Esophagus muscularis mucosa (tissue), 4 donors: Measurements from ENCODE around the gene C1orf185. TPM values are rescaled to one million over a fixed set of nuclear protein-coding genes. Genes with fewer than 3 reads are reported as not detected.

Source experiments
- DNase-seq: peaks from one replicate; pipeline ENCODE4 v3.0.0-alpha.2; 2017; ENCODE audit errors: extremely low spot score
- H3K27ac ChIP-seq, 4 donors: fragments of 200-600 bp; sonication (generic); replicated peaks in 1 of 4; 1 replicate in 3 of 4; 2 replicates in 1 of 4; pipeline ENCODE4 v1.5.1; 2016 to 2019; ENCODE audit warnings: mild to moderate bottlenecking in 1 of 4
- H3K27me3 ChIP-seq, 4 donors: fragments of 200-600 bp; sonication (generic); one replicate each; pipeline versions ENCODE4 v1.5.1 to v1.6.0; 2016 to 2019
- H3K36me3 ChIP-seq, 4 donors: fragments of 200-600 bp; sonication (generic); one replicate each; pipeline ENCODE4 v1.5.1; 2016 to 2019
- H3K4me1 ChIP-seq, 4 donors: fragments of 200-600 bp; sonication (generic); one replicate each; pipeline ENCODE4 v1.5.1; 2016 to 2019
- H3K4me3 ChIP-seq, 4 donors: fragments of 200-600 bp; sonication (generic); 1 replicate in 2 of 4; 2 replicates in 2 of 4; pipeline ENCODE4 v1.5.1; 2016 to 2019; ENCODE audit warnings: mild to moderate bottlenecking in 4 of 4, moderate library complexity in 1 of 4
- H3K9me3 ChIP-seq, 4 donors: fragments of 200-600 bp; sonication (generic); 1 replicate in 3 of 4; 2 replicates in 1 of 4; pipeline ENCODE4 v1.5.1; 2016 to 2019
- EP300 ChIP-seq: sonication (generic); formaldehyde crosslinking; IDR thresholded peaks from one replicate; pipeline ENCODE4 v1.6.1; 2017; ENCODE audit warnings: antibody characterized with exemption
- POLR2A ChIP-seq: fragments of 450-650 bp; IDR thresholded peaks from one replicate; pipeline ENCODE4 v1.6.1; 2017; ENCODE audit warnings: antibody characterized with exemption, moderate library complexity, mild to moderate bottlenecking, low read depth
- POLR2AphosphoS5 ChIP-seq, 2 donors: sonication (generic); formaldehyde crosslinking; IDR thresholded peaks; one replicate each; pipeline ENCODE4 v1.6.1; 2017; ENCODE audit warnings: antibody characterized with exemption in 2 of 2
- WGBS: methylation state at CpG from one replicate; pipeline ENCODE4 v1.1.5; 2018; 5-methylcytosine and 5-hydroxymethylcytosine counted together
- intact Hi-C: fragments of 100-400 bp; cut with DNase I; formaldehyde crosslinking; loops from one replicate; pipeline ENCODE4 v1.15.1; 2023
- total RNA-seq, 4 donors: library from RNA; depleted of rRNA; stranded (reverse); fragments of >200 nt; gene quantifications; one replicate each; pipeline versions ENCODE4 v1.1.0 to v1.2.1, GENCODE V29; 2016
- TF ChIP-seq, protein P1 (sequence below), 3 experiments: fragments of 200-600 bp in 2 of 3; fragments of 450-650 bp in 1 of 3; sonication (generic) in 2 of 3; IDR thresholded peaks; one replicate each; pipeline ENCODE4 v1.5.1; 2017 to 2019; ENCODE audit warnings: antibody characterized with exemption in 3 of 3, mild to moderate bottlenecking in 2 of 3, moderate library complexity in 1 of 3

The C1orf185 gene
- total RNA-seq, 4 donors from 2014 or later: not detected

DNA sequence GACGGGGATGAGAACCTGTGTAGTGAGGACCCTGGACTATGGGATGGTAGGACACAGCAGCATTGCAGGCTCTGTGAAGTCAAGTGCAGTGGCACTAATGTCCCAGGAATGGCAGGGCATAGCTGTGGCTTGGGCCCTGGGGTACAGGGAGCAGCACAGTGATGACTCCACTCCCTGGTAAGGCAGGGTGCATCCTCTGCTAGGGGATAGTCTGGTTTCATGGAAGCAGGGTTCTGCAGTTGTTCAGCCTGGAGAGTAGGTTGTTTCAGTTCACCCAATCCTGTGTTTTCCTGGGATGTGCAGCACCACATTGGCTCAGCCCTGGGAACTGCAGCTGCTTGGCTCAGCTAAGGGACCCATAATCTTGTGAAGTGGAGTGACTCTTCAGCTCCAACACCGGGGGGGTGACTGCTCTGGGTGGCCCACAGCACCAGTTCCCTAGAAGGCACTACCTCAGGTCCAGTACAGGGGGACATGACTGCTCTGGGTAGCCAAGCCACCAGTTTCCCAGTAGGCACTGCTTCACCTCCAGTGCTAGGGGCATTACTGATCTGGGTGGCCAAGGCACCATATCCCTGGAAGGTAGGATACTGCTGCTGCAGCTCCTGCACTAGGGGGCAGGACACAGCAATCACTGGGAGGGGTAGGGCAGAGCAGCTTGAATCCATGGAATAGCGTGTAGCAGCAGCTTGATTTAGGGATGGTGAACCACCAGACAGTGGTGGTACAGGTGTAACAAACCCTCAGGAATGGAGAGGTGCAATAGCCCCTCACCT is 15.3 kb upstream of the C1orf185 start:
- intact Hi-C loops: no loop called here
- TF ChIP-seq POLR2AphosphoS5 (IDR thresholded peaks at IDR 0.05): no peak
- TF ChIP-seq EP300: no peak
- no peak for TF ChIP-seq POLR2A
- Histone ChIP-seq H3K36me3 (no peaks in the 10 kb centered on the region), H3K9me3 (peaks cover 0 to 5% (median 0%) of the 10 kb centered on the region in 4 donors), H3K27ac (no peak overlapping the region), H3K4me3 (no peak overlapping the region), H3K4me1 (no peaks in the 10 kb centered on the region), H3K27me3 (peaks cover 0 to 21% (median 0%) of the 10 kb centered on the region in 4 donors)
- DNase-seq: no peak
- WGBS: 86% methylated on average over 3 of the region's 3 CpGs

GRCh38 chr1:51088474-51088873 is 13.6 kb upstream of the C1orf185 start:
- Histone ChIP-seq H3K9me3 (peaks cover 0 to 11% (median 0%) of the 10 kb centered on the region in 4 donors), H3K4me1 (no peaks in the 10 kb centered on the region), H3K27me3 (peaks cover 0 to 21% (median 0%) of the 10 kb centered on the region in 4 donors), H3K4me3 (no peak overlapping the region), H3K36me3 (no peaks in the 10 kb centered on the region), H3K27ac (no peak overlapping the region)
- WGBS: 27% methylated on average over 1 of the region's 1 CpG
- no peak for DNase-seq
- intact Hi-C loops: no loop called here
- TF ChIP-seq POLR2A: no peak
- TF ChIP-seq, protein P1, sequence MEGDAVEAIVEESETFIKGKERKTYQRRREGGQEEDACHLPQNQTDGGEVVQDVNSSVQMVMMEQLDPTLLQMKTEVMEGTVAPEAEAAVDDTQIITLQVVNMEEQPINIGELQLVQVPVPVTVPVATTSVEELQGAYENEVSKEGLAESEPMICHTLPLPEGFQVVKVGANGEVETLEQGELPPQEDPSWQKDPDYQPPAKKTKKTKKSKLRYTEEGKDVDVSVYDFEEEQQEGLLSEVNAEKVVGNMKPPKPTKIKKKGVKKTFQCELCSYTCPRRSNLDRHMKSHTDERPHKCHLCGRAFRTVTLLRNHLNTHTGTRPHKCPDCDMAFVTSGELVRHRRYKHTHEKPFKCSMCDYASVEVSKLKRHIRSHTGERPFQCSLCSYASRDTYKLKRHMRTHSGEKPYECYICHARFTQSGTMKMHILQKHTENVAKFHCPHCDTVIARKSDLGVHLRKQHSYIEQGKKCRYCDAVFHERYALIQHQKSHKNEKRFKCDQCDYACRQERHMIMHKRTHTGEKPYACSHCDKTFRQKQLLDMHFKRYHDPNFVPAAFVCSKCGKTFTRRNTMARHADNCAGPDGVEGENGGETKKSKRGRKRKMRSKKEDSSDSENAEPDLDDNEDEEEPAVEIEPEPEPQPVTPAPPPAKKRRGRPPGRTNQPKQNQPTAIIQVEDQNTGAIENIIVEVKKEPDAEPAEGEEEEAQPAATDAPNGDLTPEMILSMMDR (IDR thresholded peaks at IDR 0.05): no peak
- no peak for TF ChIP-seq POLR2AphosphoS5 (IDR thresholded peaks at IDR 0.05)
- TF ChIP-seq EP300: no peak

- Histone ChIP-seq H3K4me1 (no peaks in the 10 kb centered on the region), H3K9me3 (peaks cover 0 to 19% (median 0%) of the 10 kb centered on the region in 4 donors), H3K27ac (no peak overlapping the region), H3K27me3 (peaks cover 0 to 18% (median 1%) of the 10 kb centered on the region in 4 donors), H3K36me3 (no peaks in the 10 kb centered on the region), H3K4me3 (no peak overlapping the region)
- intact Hi-C loops: no loop called here
- WGBS: 58% methylated on average over 1 of the region's 1 CpG
- no peak for TF ChIP-seq POLR2A
- TF ChIP-seq, protein P1 (IDR thresholded peaks at IDR 0.05): no peak
- no peak for TF ChIP-seq EP300
- no peak for TF ChIP-seq POLR2AphosphoS5 (IDR thresholded peaks at IDR 0.05)
- DNase-seq: no peak
Observed at GRCh38 chr1:51093581-51093980, 8.4 kb upstream of the C1orf185 start.

GRCh38 chr1:51097171-51097570 is 4.9 kb upstream of the C1orf185 start:
- Histone ChIP-seq H3K4me3 (no peak overlapping the region), H3K27ac (no peak overlapping the region), H3K27me3 (peaks cover 0 to 12% (median 2%) of the 10 kb centered on the region in 4 donors), H3K9me3 (peaks cover 0 to 12% (median 0%) of the 10 kb centered on the region in 4 donors), H3K36me3 (no peaks in the 10 kb centered on the region), H3K4me1 (no peaks in the 10 kb centered on the region)
- DNase-seq: no peak
- WGBS: 78% methylated on average over 1 of the region's 1 CpG
- TF ChIP-seq POLR2AphosphoS5 (IDR thresholded peaks at IDR 0.05) (no peak), EP300 (no peak), POLR2A (no peak)
- TF ChIP-seq, protein P1 (IDR thresholded peaks at IDR 0.05): no peak
- intact Hi-C loops: no loop called here

DNA sequence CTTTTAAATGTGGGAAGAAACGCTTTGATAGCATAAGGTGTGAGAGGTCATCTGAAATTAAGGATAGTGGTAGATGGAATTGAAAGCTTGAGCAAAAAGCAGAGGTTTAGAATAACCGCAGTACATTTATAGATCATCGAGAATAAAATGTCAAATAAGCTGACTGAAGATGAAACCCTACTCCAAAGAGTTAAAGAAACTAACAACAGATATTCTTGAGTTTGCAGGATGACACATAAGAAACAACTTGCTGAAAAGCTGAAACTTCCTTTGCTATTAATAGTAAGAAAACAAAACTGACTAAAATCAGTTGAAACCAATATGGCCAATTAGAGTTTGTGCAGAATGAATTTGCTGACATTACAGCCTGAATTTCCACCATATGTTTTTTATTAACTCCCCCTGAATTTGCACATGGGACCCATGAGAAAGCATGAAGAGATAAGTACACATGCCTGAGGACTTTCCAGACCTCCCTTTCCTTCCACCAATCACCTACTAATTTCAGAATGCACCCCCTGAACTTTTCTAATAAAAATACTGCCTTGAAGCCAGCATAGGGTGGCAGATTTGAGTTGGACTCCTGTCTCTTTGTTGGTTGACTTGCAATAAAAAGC is 1.7 kb upstream of the C1orf185 start:
- Histone ChIP-seq H3K4me3 (no peak overlapping the region), H3K27me3 (peaks cover 0 to 4% (median 2%) of the 10 kb centered on the region in 4 donors), H3K27ac (no peak overlapping the region), H3K36me3 (no peaks in the 10 kb centered on the region), H3K4me1 (no peaks in the 10 kb centered on the region), H3K9me3 (peaks cover 0 to 5% (median 0%) of the 10 kb centered on the region in 4 donors)
- 68% methylated on average over 3 of the region's 3 CpGs for WGBS
- intact Hi-C loops: no loop called here
- DNase-seq: no peak
- TF ChIP-seq EP300: no peak
